ENCODE results near the gene TFF1.

Gene TFF1

DNA sequence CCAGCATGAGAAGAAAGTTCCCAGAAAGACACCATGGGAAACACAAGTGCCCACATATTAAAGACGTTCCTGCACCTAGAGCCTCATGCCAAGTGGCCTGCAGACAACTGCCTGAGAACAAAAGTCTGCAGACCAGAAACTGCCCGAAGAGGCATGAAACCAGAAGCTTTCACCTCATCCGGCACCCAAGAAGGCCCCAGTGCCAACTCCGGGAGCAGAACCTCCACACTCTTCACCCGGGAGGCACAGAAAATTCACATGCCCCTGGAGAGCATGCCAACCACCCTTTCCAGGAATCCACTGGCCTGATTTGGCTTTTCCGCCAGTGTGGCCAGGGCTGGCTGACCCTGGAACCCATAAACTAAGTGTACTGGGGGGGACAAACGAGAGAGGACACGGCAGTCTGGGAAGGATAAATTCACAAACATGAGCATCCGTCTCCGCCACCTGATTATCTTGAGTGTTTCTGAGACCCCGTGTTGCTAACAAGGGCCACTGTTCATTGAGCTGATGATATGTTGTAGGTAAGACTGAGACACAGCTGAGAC lies 22.3 kb downstream of the TFF1 start:
- no peak for DNase-seq (ENCODE audit: low spot score)

DNA sequence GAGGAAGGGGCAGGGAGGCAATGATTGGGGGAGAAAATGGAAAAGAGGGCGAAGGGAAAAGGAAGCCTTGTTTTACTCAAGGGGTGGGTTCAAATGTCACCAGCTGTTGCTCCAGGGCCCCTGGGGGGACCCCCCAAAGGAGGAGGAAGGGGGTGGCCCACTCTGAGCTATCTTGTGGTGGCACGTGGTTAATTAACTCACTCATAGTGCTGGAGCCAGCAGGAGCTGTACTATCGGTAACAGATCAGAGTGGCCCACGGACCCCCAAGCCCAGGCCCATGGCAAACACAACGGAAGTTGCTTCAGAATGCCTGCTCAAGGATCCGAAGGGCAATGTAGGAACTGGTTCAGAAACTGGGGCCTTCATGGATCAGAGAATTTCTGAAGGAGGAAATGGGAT lies 22.8 kb downstream of the TFF1 start:
- no peak for DNase-seq (ENCODE audit: low spot score)

DNA sequence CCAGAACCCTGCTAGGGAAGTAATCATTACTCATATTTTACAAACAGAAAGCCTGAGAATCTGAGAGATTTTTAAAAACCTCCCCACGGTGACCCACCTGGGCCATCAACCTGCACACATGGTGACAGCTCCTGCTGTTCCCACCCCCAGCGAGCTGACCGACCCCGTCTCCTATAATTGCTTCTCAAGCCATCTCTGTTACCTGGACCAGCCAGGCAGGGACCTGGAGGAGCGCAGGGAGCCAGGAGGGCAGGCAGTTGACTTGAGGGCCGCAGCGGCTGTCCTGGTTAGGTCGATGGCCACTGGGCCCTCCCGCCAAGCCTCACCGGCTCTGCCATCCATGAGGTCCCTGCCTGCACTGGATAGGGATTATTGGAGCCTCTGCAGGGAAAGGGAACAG lies 23.2 kb downstream of the TFF1 start:
- DNase-seq (ENCODE audit: low spot score): no peak

DNA sequence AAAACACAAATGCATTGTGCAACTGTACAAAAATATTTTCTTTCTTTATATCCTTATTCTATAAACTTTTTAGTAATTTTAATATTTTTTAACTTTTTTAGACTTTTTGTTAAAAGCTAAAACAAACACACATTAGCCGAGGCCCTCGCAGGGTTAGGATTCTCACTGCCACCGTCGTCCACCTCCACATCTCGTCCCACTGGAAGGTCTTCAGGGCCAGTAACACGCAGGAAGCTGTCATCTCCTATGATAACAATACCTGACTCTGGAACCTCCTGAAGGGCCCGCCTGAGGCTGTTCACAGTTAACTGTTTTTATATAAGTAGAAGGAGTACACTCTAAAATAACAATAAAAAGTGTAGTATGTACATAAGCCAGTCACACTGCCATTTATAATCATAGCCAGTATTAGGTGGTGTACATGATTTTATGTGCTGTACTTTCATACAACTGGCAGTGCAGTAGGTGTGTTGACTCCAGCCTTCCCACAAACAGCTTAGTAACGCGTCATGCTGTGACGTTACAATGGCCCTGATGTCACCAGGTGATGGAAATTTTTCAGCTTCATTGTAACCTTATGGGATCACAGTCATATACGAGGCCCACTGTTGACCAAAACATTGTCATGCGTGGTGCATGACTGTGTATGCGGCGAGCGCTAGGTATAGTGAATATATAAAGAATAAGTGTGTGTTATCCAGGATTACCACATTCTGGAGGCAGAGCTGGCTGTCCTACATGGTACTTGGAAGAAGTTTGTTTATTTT lies 24.4 kb downstream of the TFF1 start:
- DNase-seq (ENCODE audit: low spot score): no peak

DNA sequence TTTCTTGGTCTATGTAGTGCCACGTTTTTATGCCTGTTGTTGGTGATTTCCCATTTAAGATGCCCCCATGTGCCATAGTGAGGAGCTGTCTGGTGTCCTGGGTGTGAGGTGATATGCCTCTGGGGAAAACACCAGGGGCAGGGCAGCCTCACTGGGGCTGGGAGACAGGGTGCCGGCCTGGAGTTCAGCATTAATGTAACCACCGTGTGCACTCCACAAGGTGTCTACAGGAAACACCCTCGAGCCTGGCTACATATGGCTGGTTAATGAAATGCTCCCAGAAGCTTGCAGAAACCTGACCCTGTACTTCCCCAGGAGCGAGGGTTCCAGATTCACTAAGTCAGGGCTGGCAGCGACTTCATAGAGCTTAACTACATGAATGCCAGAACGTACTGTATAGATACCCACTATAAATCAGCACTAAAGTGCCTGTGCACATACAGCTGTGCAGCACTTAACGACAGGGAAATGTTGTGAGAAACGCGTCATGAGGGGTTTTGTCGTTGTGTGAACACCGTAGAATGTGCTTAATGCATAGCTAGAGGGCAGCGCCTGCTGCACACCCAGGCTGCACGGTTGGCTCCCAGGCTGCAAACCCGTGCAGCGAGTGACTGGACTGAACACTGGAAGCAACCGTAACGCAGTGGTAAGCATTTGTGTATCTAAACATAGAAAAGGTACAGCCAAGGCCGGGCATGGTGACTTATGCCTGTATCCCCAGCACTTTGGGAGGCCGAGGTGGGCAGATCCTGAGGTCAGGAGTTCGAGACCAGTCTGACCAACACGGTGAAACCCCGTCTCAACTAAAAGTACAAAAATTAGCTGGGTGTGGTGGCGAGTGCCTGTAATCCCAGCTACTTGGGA lies 25.9 kb downstream of the TFF1 start:
- no peak for DNase-seq (ENCODE audit: low spot score)

DNA sequence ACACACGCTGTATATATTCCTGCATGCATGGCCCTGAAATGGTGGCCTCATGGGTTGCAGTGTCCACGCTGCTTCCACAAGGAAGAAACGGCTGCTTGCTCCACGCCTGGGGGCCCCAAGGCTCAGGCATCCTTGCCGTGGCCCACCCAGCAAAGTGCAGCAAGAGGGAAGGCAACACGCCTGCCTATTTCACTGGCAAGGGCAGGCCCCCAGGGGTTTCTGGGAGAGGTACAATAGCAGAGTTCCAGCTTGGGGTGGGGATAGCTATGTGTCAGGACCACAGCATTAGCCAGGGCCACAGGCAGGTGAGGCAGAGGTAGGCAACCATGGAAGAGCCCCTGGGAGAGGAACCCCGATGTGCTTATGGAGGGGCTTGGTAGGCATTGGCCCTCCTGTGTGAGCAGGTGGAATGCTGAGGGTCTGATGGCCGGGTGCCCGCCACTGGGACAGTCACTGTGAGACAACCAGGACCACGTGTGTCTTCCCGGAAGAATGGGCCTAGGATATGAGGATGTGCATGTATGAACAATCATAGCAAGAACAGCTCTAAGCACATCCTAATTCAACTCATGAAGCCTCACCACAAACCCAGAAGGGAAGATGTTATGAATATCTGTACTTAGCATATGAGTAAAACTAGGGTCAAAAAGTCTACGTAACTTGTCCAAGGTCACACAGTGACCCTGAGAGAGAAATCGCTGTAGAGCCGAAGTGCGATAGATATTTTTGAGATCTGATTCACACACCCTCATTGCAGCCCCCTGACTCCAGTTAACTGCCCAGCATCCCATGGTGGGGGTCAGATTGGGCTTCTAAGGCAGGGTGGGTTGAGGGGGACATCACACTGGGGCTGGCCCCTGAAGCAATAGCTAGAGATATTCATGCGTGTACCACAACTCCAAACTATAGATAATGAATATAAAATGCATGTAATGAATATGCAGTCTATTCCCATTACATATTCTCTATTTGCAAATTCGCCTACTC lies 27.3 kb downstream of the TFF1 start:
- DNase-seq (ENCODE audit: low spot score): no peak

DNA sequence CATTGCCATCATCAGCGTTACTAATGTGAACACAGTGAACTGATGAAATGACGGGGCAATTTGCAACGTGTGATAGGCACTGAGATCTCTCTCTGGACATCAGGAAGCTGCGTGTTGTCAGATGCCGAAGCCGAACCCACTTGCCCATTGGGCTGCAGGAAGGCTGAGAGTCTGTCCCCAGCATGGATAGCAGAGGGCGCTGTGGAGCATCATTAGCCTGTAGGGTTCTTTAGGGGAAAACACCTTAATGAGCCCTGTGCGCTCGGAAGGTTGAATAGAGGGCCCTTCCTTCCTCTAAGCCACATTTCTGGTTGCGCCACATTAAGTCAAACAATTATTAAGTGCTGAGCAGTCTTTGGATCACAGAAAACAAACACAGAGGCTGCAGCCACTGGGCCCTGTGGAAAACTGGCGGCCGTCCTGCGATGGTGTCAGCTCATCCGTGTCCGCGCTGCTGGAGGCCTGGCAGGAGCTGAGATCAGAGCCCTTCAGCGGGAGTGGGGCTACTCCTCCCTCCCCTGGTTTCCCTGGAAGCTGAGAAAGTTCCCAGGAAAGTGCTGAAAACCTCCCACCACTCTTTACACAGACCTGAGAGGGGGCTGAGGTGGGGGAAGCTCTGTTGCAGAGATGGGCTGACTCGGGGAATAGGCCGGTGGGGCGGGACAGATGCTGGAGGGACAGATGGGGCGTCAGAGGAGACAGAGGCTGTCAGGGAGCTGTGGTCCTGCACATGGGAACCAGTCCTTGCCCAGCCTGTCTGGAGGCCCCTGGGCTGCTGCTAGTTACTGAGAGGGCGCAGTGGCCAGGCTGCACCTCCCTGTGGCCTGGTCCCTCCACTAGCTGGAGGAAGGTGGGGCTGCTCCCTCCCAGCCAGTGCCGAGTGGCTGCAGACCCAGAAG lies 28.3 kb downstream of the TFF1 start:
- peak; percentile 38 for DNase-seq (ENCODE audit: low spot score)

DNA sequence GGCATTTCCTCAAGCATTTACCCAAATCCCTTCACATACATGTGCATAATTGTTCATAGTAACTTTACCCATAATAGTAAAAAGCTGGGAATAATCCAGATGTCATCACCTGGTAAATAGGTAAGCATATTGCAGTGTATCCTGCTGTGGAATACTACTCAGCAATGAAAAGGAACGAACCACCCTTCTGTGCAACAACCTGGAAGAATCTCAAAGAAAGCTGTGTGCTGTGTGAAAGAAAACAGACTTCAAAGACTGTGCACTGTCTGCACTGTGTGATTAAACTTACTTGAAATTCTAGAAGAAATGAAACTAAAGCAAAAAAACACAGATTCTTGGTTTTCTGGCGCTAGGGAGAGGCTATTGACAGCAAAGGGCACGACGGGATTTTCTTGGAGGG lies 29.1 kb downstream of the TFF1 start:
- DNase-seq (ENCODE audit: low spot score): no peak

DNA sequence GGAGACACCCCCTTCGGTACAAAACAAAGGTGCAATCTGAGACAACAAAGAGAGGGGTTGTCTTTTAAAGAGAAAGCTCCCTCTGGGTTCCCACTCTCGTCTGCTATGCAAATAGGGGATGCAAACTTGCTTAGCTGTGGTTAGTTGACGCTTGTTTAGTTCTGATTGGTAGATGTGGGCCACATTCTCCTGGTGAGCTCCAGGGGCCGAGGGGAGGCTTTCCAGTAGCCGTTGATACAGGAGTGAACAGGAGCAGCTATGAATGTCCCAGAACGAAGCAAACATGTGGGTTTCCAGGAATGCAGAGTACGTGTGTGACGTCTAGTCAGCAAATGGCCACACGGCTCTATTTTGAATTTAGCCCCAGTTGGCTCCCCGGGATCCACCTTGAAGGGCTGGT lies 30.3 kb downstream of the TFF1 start:
- DNase-seq (ENCODE audit: low spot score): no peak

DNA sequence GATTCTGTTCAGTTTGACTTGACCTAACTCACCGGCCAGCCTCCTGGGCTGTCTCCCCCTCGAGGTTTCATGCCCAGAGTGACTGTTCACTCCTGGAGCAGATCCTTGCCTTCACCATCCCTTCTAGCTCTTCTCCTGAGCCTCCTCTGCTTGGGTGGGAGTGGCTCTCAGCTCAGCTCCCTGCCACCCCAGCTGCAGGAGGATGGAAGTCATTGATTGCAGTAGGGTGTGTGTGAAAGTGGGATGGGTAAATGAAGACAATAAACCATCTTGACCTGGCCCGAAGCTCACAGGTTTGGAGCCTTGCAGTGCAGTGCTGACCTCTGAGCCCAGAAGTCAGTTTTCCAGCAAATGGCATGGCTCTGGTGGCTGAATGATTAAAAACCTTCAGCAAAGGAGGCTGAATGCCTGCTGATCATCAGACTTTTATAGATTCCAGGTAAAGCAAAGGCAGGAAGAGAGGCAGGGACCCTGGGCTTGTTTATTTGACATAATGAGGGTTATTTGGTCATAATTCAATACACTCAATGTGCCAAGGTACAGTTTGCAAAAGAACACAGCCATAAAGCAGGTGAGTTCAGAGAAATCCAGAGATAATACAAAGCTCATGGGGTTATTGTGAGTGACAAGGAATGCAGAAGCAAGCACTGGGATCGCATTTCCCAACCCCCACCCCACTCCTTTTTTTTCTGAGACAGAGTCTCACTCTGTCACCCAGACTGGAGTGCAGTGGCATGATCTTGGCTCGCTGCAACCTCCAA lies 33.6 kb downstream of the TFF1 start:
- no peak for DNase-seq (ENCODE audit: low spot score)

DNA sequence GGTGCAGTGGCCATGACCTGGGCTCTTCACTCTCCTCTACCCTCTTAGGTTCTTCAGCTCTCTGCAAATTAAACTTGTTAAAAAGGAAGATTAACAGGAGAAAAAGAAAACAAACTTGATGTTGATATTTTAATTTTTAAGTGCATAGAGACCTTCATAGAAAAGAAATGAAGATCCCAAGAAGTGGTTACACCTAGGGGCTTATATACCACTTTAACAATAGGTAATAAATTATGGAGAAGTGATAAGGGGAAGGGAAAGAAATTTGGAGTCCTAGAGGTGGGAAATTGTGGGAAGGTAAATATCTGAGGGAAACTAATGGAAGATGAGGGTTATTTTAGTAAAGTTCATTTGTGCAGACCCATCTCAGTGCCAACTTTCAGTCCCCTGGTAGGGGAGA lies 34.7 kb downstream of the TFF1 start:
- DNase-seq (ENCODE audit: low spot score): no peak

DNA sequence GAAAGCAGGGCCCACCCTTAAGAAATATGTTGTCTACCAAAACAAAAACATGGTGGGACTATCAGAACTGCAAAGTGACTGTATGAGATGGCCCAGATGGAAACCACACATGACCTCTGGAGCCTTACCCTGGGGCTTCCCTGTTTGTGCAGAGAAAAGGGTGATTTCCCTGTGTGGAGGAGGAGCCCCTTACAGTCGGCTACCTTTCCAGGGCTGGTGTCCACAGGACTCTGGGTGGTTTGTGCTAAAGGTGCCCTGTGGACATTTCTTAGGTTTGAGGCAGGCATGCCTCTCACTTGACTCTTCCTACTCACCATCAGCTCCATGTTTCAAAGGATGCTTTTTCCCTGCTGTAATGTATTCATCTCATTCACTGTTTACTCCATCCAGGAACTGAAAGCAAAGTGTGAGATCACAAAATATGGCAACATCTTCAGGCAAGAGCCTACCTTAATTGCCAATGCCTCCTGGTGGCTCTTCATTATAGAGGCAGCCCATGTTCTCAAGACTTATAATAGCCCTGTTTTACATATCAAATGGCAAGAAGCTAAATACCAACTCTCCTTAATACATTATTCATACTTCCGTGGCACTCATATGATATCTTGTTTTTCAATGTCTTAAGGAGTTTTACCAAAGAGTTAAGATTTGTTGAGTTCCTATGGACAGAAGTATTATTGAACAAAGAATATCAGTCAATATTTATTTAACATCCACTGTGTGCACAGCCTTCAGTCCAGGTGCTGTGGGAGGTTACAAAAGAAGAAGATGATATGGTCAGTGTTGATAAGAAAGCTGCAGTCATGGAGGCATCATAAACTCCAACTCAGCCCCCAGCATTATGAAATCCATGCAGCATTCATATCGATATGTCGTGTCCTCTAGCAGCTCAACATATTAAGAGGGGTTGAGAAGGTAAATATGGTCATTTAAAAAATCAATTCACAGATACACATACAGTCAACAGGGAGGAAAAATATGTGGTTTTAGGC lies 35.7 kb downstream of the TFF1 start:
- no peak for DNase-seq (ENCODE audit: low spot score)

DNA sequence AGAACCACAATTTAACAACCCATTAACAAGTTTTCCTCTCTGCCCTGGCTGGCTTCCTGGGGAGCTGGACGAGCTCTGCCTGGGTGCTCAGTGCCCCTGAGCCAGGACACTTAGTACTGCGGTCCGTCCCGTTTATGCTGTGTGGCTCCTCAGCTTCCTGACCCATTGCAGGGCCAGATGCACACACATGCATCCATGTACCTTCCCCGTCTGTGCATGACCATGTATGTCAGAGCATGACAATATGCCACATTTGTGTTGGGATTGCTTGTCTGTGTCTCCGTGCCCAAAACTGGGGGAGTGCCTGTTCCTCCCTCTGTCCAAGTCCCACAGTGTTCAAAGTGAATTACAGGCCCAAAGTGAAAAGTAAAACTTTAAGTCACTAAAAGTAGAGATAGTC lies 41.4 kb downstream of the TFF1 start:
- DNase-seq (ENCODE audit: low spot score): no peak

DNA sequence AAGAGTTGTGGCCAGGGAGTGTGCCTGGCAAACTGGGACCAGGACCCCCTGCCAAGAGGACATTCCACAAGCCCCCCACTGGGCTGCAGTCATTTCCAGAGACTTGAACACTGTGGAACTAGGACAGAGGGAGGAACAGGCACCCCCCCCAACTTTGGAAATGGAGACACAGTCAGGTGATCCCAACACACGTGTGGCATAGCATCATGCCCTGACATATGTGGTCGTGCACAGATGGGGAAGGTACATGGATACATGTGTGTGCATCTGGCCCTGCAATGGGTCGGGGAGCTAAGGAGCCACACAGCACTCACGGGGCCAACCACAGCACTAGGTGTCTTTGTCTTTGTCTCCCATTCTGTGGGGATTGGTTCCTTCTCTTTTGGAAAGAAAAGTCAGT lies 44.5 kb downstream of the TFF1 start:
- no peak for DNase-seq (ENCODE audit: low spot score)

DNA sequence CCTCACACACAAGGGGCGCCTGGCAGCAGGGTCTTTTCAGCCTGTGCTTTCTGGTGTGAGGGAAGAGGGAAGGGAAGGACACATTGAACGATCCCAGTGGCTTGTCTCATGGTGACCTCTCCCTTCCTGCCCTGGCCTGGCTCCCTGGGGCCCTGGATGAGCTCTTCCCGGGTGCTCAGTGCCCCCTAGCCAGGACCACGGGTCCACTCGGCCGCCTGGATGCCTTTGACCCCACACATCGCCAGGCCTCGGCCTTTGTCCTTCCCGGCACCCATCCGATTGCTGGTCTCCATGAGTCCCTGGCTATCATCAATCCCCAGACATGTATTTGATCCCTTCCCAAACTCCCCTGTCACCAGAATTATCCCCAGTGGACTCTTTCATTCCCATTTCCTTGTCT lies 45.1 kb downstream of the TFF1 start:
- no peak for DNase-seq (ENCODE audit: low spot score)

DNA sequence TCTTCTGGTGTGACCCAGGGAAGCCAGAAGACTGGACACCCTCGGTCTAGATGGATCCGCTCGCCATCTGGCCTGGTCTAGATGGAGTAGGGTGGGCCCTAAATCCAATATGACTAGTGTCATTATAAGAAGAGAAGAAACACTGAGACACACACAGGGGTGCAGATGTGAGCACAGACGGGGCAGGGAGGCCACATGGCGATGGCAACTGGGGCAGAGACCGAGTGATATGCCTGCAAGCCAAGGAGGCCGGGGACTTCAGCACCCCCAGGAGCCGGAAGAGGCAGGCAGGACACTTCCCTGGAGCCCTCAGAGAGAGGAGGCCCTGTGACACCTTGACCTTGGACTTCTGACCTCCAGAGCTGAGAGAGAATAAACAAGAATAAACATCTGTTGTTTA lies 45.5 kb downstream of the TFF1 start:
- DNase-seq (ENCODE audit: low spot score): no peak

DNA sequence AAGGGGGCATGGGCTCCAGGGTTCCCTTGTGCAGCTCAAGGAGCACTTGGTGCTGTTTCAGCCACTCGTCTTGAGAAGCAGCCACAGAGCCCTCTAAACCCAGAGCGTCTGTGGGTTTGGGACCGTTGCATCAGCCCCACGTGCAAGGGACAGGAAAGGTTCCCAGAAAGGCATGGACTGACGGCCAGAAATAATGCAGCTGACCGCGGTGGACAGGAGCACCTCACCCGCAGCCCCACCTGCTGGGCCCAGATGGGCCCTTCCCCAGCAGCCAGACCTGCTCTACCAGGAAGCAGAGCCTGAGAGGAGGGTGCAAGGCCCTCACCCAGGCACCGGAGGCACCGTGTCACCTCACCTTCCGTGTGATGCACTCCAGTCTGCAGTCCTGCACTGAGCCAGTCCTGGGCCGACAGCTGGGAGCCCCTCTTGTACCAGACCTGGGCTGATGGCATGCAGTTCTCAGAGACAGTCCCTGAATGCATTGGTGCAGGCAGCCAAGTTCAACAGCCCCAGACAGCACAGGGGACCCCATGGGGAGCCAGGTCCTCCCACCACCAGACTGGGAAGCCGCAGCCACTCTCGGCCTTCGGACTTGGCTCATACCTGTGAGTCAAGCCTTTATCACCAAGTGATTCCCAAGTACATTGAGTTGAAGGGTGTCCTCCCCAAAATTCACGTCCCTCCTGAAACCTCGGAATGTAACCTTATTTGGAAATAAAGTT lies 46.3 kb downstream of the TFF1 start:
- no peak for DNase-seq (ENCODE audit: low spot score)

DNA sequence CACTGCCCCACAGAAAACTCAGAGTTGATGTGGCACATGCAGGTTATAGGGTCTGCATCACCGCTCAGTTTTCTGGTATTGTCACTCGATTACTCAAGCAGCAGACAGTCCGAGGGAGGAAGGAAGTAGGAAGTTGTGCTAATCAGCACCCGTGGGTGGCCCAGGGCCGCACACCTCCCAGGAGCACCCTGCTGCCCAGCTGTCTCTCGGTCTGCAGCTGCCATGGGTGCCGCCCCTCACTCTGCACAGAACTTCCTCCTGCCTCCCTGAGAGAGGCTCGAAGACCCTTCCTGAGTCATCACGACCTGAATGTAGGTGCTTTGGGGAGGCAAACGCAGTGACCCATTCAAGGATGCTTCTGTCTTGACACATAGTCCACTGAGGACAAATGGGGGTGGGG lies 47.0 kb downstream of the TFF1 start:
- DNase-seq (ENCODE audit: low spot score): no peak
